Activated T-cell treated with anti-CD3 and anti-CD28 coated beads, Interleukin-2, amount 50 U/mL, for 24 hours (primary cell): Measurements from ENCODE around the gene XRCC3.
A peak's percentile ranks its signal among the peaks of the same experiment; 100 is the strongest.

ENCODE experiments used
- DNase-seq: peaks from one replicate; pipeline ENCODE4 v3.0.0-alpha.2; 2020
- H3K27ac Mint-ChIP-seq: 2 replicates; pipeline ENCODE4 v1.8.0; 2020; ENCODE audit warnings: mild to moderate bottlenecking, mixed read lengths
- H3K27me3 Mint-ChIP-seq: 2 replicates; pipeline ENCODE4 v1.8.0; 2020; ENCODE audit warnings: mixed read lengths
- H3K36me3 Mint-ChIP-seq: 2 replicates; pipeline ENCODE4 v1.8.0; 2020; ENCODE audit warnings: low read depth, mixed read lengths
- H3K4me1 Mint-ChIP-seq: 2 replicates; pipeline ENCODE4 v1.8.0; 2020; ENCODE audit warnings: low read depth, mixed read lengths
- H3K4me3 Mint-ChIP-seq: 2 replicates; pipeline ENCODE4 v1.8.0; 2020; ENCODE audit warnings: mild to moderate bottlenecking, moderate library complexity, mixed read lengths
- H3K9me3 Mint-ChIP-seq: 2 replicates; pipeline ENCODE4 v1.8.0; 2020; ENCODE audit warnings: mixed read lengths

Gene XRCC3

GRCh38 chr14:103725001-103725682 lies 9.9 kb upstream of the XRCC3 start:
- H3K27me3 Mint-ChIP-seq, result no peaks in the 10 kb centered on the region
- peaks cover 14% of the 10 kb centered on the region for H3K4me1 Mint-ChIP-seq
- H3K27ac Mint-ChIP-seq, result no peak overlapping the region
- no peaks in the 10 kb centered on the region for H3K9me3 Mint-ChIP-seq
- DNase-seq, result no peak
- H3K4me3 Mint-ChIP-seq, result no peak overlapping the region
- peaks cover 18% of the 10 kb centered on the region for H3K36me3 Mint-ChIP-seq

GRCh38 chr14:103724116-103724515 lies 8.9 kb upstream of the XRCC3 start:
- Mint-ChIP-seq H3K36me3 (peaks cover 9% of the 10 kb centered on the region), H3K4me1 (peaks cover 24% of the 10 kb centered on the region), H3K4me3 (no peak overlapping the region), H3K9me3 (no peaks in the 10 kb centered on the region), H3K27me3 (no peaks in the 10 kb centered on the region), H3K27ac (no peak overlapping the region)
- no peak for DNase-seq

- Mint-ChIP-seq H3K27me3 (no peaks in the 10 kb centered on the region), H3K9me3 (no peaks in the 10 kb centered on the region)
These were observed 8.5 kb upstream of the XRCC3 start for GRCh38 chr14:103723748-103724081.

GRCh38 chr14:103721334-103722120 lies 6.3 kb upstream of the XRCC3 start:
- no peak overlapping the region for H3K27ac Mint-ChIP-seq
- peaks cover 44% of the 10 kb centered on the region for H3K4me1 Mint-ChIP-seq
- no peak overlapping the region for H3K4me3 Mint-ChIP-seq
- no peaks in the 10 kb centered on the region for H3K9me3 Mint-ChIP-seq
- H3K27me3 Mint-ChIP-seq, result no peaks in the 10 kb centered on the region
- no peaks in the 10 kb centered on the region for H3K36me3 Mint-ChIP-seq
- DNase-seq, result peak; percentile 56

More at GRCh38 chr14:103723748-103724081, 8.5 kb upstream of the XRCC3 start:
- no peak overlapping the region for H3K4me3 Mint-ChIP-seq
- no peak for DNase-seq
- H3K4me1 Mint-ChIP-seq, result peaks cover 26% of the 10 kb centered on the region
- H3K36me3 Mint-ChIP-seq, result peaks cover 5% of the 10 kb centered on the region
- H3K27ac Mint-ChIP-seq, result no peak overlapping the region

GRCh38 chr14:103719751-103720150 lies 4.5 kb upstream of the XRCC3 start:
- DNase-seq, result no peak
- Mint-ChIP-seq H3K9me3 (no peaks in the 10 kb centered on the region), H3K27ac (peak overlapping the region; percentile 61), H3K4me3 (no peak overlapping the region), H3K4me1 (peaks cover 48% of the 10 kb centered on the region), H3K36me3 (peaks cover 3% of the 10 kb centered on the region), H3K27me3 (no peaks in the 10 kb centered on the region)

GRCh38 chr14:103718572-103718971 lies 3.3 kb upstream of the XRCC3 start:
- Mint-ChIP-seq H3K9me3 (no peaks in the 10 kb centered on the region), H3K27ac (no peak overlapping the region), H3K4me3 (no peak overlapping the region), H3K4me1 (peaks cover 55% of the 10 kb centered on the region), H3K27me3 (no peaks in the 10 kb centered on the region), H3K36me3 (peaks cover 12% of the 10 kb centered on the region)
- DNase-seq, result no peak

- H3K36me3 Mint-ChIP-seq, result peaks cover 27% of the 10 kb centered on the region
- peak overlapping the region; percentile 80 for H3K4me3 Mint-ChIP-seq
- no peaks in the 10 kb centered on the region for H3K27me3 Mint-ChIP-seq
- peak overlapping the region; percentile 61 for H3K27ac Mint-ChIP-seq
- DNase-seq, result no peak
- peaks cover 69% of the 10 kb centered on the region for H3K4me1 Mint-ChIP-seq
- H3K9me3 Mint-ChIP-seq, result no peaks in the 10 kb centered on the region
These were observed 1.7 kb upstream of the XRCC3 start for GRCh38 chr14:103716899-103717411.

- Mint-ChIP-seq H3K36me3 (peaks cover 34% of the 10 kb centered on the region), H3K9me3 (no peaks in the 10 kb centered on the region), H3K27ac (peak overlapping the region; percentile 61), H3K27me3 (no peaks in the 10 kb centered on the region), H3K4me1 (peaks cover 66% of the 10 kb centered on the region), H3K4me3 (peak overlapping the region; percentile 80)
- peak; percentile 60 for DNase-seq
These were observed 995 bp upstream of the XRCC3 start for GRCh38 chr14:103716091-103716801.

- no peaks in the 10 kb centered on the region for H3K9me3 Mint-ChIP-seq
- peaks cover 53% of the 10 kb centered on the region for H3K36me3 Mint-ChIP-seq
- no peaks in the 10 kb centered on the region for H3K27me3 Mint-ChIP-seq
- peaks cover 56% of the 10 kb centered on the region for H3K4me1 Mint-ChIP-seq
- DNase-seq, result no peak
- H3K4me3 Mint-ChIP-seq, result peak overlapping the region; percentile 85
- H3K27ac Mint-ChIP-seq, result peak overlapping the region; percentile 96
These were observed 1.1 kb downstream of the XRCC3 start for GRCh38 chr14:103714063-103714724.

GRCh38 chr14:103713304-103714062 lies 1.8 kb downstream of the XRCC3 start:
- Mint-ChIP-seq H3K27me3 (no peaks in the 10 kb centered on the region), H3K27ac (peak overlapping the region; percentile 96), H3K4me3 (peak overlapping the region; percentile 85), H3K36me3 (peaks cover 61% of the 10 kb centered on the region), H3K4me1 (peaks cover 51% of the 10 kb centered on the region), H3K9me3 (no peaks in the 10 kb centered on the region)
- DNase-seq, result no peak

- DNase-seq, result no peak
- H3K4me3 Mint-ChIP-seq, result peak overlapping the region; percentile 18
- no peaks in the 10 kb centered on the region for H3K9me3 Mint-ChIP-seq
- peaks cover 48% of the 10 kb centered on the region for H3K4me1 Mint-ChIP-seq
- H3K36me3 Mint-ChIP-seq, result peaks cover 67% of the 10 kb centered on the region
- H3K27ac Mint-ChIP-seq, result peak overlapping the region; percentile 96
- H3K27me3 Mint-ChIP-seq, result no peaks in the 10 kb centered on the region
These were observed 2.5 kb downstream of the XRCC3 start for GRCh38 chr14:103712633-103713247.

- peaks cover 74% of the 10 kb centered on the region for H3K36me3 Mint-ChIP-seq
- no peak overlapping the region for H3K4me3 Mint-ChIP-seq
- no peaks in the 10 kb centered on the region for H3K27me3 Mint-ChIP-seq
- peak overlapping the region; percentile 96 for H3K27ac Mint-ChIP-seq
- no peak for DNase-seq
- no peaks in the 10 kb centered on the region for H3K9me3 Mint-ChIP-seq
- H3K4me1 Mint-ChIP-seq, result peaks cover 38% of the 10 kb centered on the region
These were observed 3.5 kb downstream of the XRCC3 start for GRCh38 chr14:103711516-103712431.
